ENCODE data around the gene SNAI3. TPM values are rescaled to one million over a fixed set of nuclear protein-coding genes. Genes with fewer than 3 reads are reported as not detected.

SNAI3 gene
- total RNA-seq, 1 donor from 2014 or later: 0.43 TPM

GRCh38 chr16:88706229-88706964 lies 20.1 kb upstream of the SNAI3 start, which contains the start of the genes CTU2 and RNF166:
Gene CTU2, plus strand, starts transcription at chr16:88706503. Its CDS starts 28 bp downstream, at chr16:88706531.
Gene RNF166, minus strand, starts transcription at chr16:88706408. Its CDS starts 83 bp downstream, at chr16:88706325.
- DNase-seq (ENCODE audit: low spot score) (peak; percentile 92), ATAC-seq (peak; percentile 88)

GRCh38 chr16:88705801-88706228 lies 19.5 kb upstream of the SNAI3 start:
- peak; percentile 36 for ATAC-seq

GRCh38 chr16:88705076-88705684 lies 18.9 kb upstream of the SNAI3 start:
- DNase-seq (ENCODE audit: low spot score) (no peak), ATAC-seq (no peak)

More at GRCh38 chr16:88705801-88706228, 19.5 kb upstream of the SNAI3 start:
- no peak for DNase-seq (ENCODE audit: low spot score)

GRCh38 chr16:88703486-88704309 lies 17.4 kb upstream of the SNAI3 start:
- ATAC-seq (no peak), DNase-seq (ENCODE audit: low spot score) (no peak)

GRCh38 chr16:88702371-88703210 lies 16.3 kb upstream of the SNAI3 start:
- ATAC-seq: no peak
- DNase-seq (ENCODE audit: low spot score): no peak

GRCh38 chr16:88701581-88702370 lies 15.5 kb upstream of the SNAI3 start:
- DNase-seq (ENCODE audit: low spot score) (no peak), ATAC-seq (no peak)

GRCh38 chr16:88700636-88701482 lies 14.6 kb upstream of the SNAI3 start:
- ATAC-seq (peak; percentile 62), DNase-seq (ENCODE audit: low spot score) (peak; percentile 82)

- ATAC-seq (no peak), DNase-seq (ENCODE audit: low spot score) (no peak)
Observed at GRCh38 chr16:88700322-88700635, 14.0 kb upstream of the SNAI3 start.

GRCh38 chr16:88699180-88699579 lies 12.9 kb upstream of the SNAI3 start:
- ATAC-seq: no peak

GRCh38 chr16:88698646-88699045 lies 12.3 kb upstream of the SNAI3 start:
- DNase-seq (ENCODE audit: low spot score) (no peak), ATAC-seq (no peak)

More at GRCh38 chr16:88699180-88699579, 12.9 kb upstream of the SNAI3 start:
- no peak for DNase-seq (ENCODE audit: low spot score)

GRCh38 chr16:88697831-88698615 lies 11.7 kb upstream of the SNAI3 start:
- DNase-seq (ENCODE audit: low spot score) (no peak), ATAC-seq (peak; percentile 37)

- no peak for DNase-seq (ENCODE audit: low spot score)
- peak; percentile 12 for ATAC-seq
Observed at GRCh38 chr16:88697116-88697830, 11.0 kb upstream of the SNAI3 start.

- DNase-seq (ENCODE audit: low spot score): no peak
Observed at GRCh38 chr16:88696441-88696840, 10.1 kb upstream of the SNAI3 start.

GRCh38 chr16:88695753-88696152 lies 9.4 kb upstream of the SNAI3 start:
- DNase-seq (ENCODE audit: low spot score) (no peak), ATAC-seq (no peak)

More at GRCh38 chr16:88696441-88696840, 10.1 kb upstream of the SNAI3 start:
- no peak for ATAC-seq

GRCh38 chr16:88695218-88695617 lies 8.9 kb upstream of the SNAI3 start:
- DNase-seq (ENCODE audit: low spot score): no peak
- no peak for ATAC-seq

- ATAC-seq (no peak), DNase-seq (ENCODE audit: low spot score) (no peak)
Observed at GRCh38 chr16:88694221-88695087, 8.1 kb upstream of the SNAI3 start.

Data from left lobe of liver (tissue), 2 donors.